Caco-2 (cell line): ENCODE measurements around the gene RRP8. TPM values are rescaled to one million over a fixed set of nuclear protein-coding genes. Genes with fewer than 3 reads are reported as not detected.

Source experiments
- BruUV-seq: library from RNA; stranded (reverse); fragments of 400-500 nt; replicated peaks from 2 replicates; lab custom pipeline; 2021; lab: Mats Ljungman, UMichigan
- CTCF ChIA-PET: fragments of 300-600 bp; sonication (Branson Sonifier 250); formaldehyde crosslinking; loops from one replicate; lab custom pipeline; 2022; ENCODE audit warnings: antibody characterized with exemption; lab: Charles Lee
- POLR2A ChIA-PET: fragments of 300-600 bp; sonication (Branson Sonifier 250); formaldehyde crosslinking; loops from one replicate; lab custom pipeline; 2022; ENCODE audit warnings: antibody characterized with exemption; lab: Charles Lee
- DNase-seq, 2 experiments: peaks; one replicate each; pipeline versions ENCODE4 v3.0.0 to v3.0.0-alpha.2; 2020 to 2022
- H3K27me3 ChIP-seq: replicated peaks from 2 replicates; pipeline ENCODE4 v1.6.0; 2011; ENCODE audit warnings: low read length; ENCODE audit not compliant: control insufficient read depth, insufficient read depth
- H3K36me3 ChIP-seq: 2 replicates; pipeline ENCODE4 v1.5.1; 2011; ENCODE audit warnings: low read length; ENCODE audit not compliant: control insufficient read depth, insufficient read depth
- H3K4me1 ChIP-seq: fragments of 250-450 bp; sonication (Bioruptor Pico); 2 replicates; pipeline ENCODE4 v1.5.1; 2020; ENCODE audit warnings: mild to moderate bottlenecking
- H3K4me3 ChIP-seq: 2 replicates; pipeline ENCODE4 v1.5.1; 2011; ENCODE audit warnings: low read depth, mild to moderate bottlenecking, control low read depth, low read length
- H3K9me3 ChIP-seq: fragments of 250-450 bp; sonication (Bioruptor Pico); 2 replicates; pipeline ENCODE4 v1.5.1; 2020; ENCODE audit warnings: mild to moderate bottlenecking, moderate library complexity
- H3K27ac Mint-ChIP-seq: one replicate; pipeline ENCODE4 v1.8.0; 2022; ENCODE audit warnings: mixed read lengths; ENCODE audit not compliant: unreplicated experiment
- H3K27me3 Mint-ChIP-seq: one replicate; pipeline ENCODE4 v1.8.0; 2022; ENCODE audit warnings: mixed read lengths; ENCODE audit not compliant: insufficient read depth, unreplicated experiment
- H3K36me3 Mint-ChIP-seq: one replicate; pipeline ENCODE4 v1.8.0; 2022; ENCODE audit warnings: mild to moderate bottlenecking, mixed read lengths; ENCODE audit not compliant: insufficient read depth, unreplicated experiment
- H3K4me1 Mint-ChIP-seq: one replicate; pipeline ENCODE4 v1.8.0; 2022; ENCODE audit warnings: low read depth, mixed read lengths; ENCODE audit not compliant: unreplicated experiment
- H3K4me3 Mint-ChIP-seq: one replicate; pipeline ENCODE4 v1.8.0; 2022; ENCODE audit warnings: mild to moderate bottlenecking, moderate library complexity, mixed read lengths; ENCODE audit not compliant: unreplicated experiment
- H3K9me3 Mint-ChIP-seq: one replicate; pipeline ENCODE4 v1.8.0; 2022; ENCODE audit warnings: mixed read lengths; ENCODE audit not compliant: unreplicated experiment
- CTCF ChIP-seq, 2 experiments: fragments of 200-600 bp in 1 of 2; IDR thresholded peaks; 1 replicate in 1 of 2; 2 replicates in 1 of 2; pipeline versions ENCODE4 v1.5.1 to v1.8.0; 2011 to 2022; ENCODE audit warnings: antibody characterized with exemption in 1 of 2, control low read depth in 1 of 2, inconsistent platforms in 1 of 2, low read depth in 1 of 2, low read length in 1 of 2, mild to moderate bottlenecking in 1 of 2, moderate library complexity in 1 of 2; ENCODE audit not compliant: insufficient read depth in 1 of 2, severe bottlenecking in 1 of 2, unreplicated experiment in 1 of 2
- intact Hi-C: fragments of 100-400 bp; cut with micrococcal nuclease; formaldehyde crosslinking; loops from one replicate; pipeline ENCODE4 v1.10.0; 2022; ENCODE audit not compliant: unreplicated experiment
- total RNA-seq: library from RNA; stranded (reverse); gene quantifications from 2 replicates; pipeline ENCODE4 v1.2.3, GENCODE V29; 2022

Gene RRP8
- total RNA-seq, 1 experiment from 2014 or later: 21.0 TPM

- Histone ChIP-seq H3K4me3 (no peak overlapping the region), H3K36me3 (no peaks in the 10 kb centered on the region), H3K9me3 (no peaks in the 10 kb centered on the region), H3K27me3 (no peaks in the 10 kb centered on the region), H3K4me1 (no peaks in the 10 kb centered on the region)
- intact Hi-C loops: no loop called here
- BruUV-seq: no TSS peak
- ChIA-PET CTCF (no interaction called here), POLR2A (no interaction called here)
- no peak for DNase-seq
- TF ChIP-seq CTCF (IDR thresholded peaks at IDR 0.05; ENCODE audit: insufficient read depth in 1 of 2, low read depth in 1 of 2, low read length in 1 of 2, severe bottlenecking in 1 of 2, unreplicated experiment in 1 of 2): no peak
- no peaks in the 10 kb centered on the region for H3K36me3 Mint-ChIP-seq
- H3K27ac Mint-ChIP-seq: no peak overlapping the region
- no peaks in the 10 kb centered on the region for H3K9me3 Mint-ChIP-seq
- no peaks in the 10 kb centered on the region for H3K4me1 Mint-ChIP-seq
- peaks cover 3% of the 10 kb centered on the region for H3K27me3 Mint-ChIP-seq
- no peak overlapping the region for H3K4me3 Mint-ChIP-seq
These were observed 56.2 kb downstream of the RRP8 start for GRCh38 chr11:6547177-6547576.

- Histone ChIP-seq H3K9me3 (no peaks in the 10 kb centered on the region), H3K27me3 (no peaks in the 10 kb centered on the region), H3K4me1 (no peaks in the 10 kb centered on the region), H3K4me3 (no peak overlapping the region), H3K36me3 (no peaks in the 10 kb centered on the region)
- H3K4me3 Mint-ChIP-seq: no peak overlapping the region
- CTCF ChIA-PET: no interaction called here
- BruUV-seq: no TSS peak
- TF ChIP-seq CTCF (IDR thresholded peaks at IDR 0.05; ENCODE audit: insufficient read depth in 1 of 2, low read depth in 1 of 2, low read length in 1 of 2, severe bottlenecking in 1 of 2, unreplicated experiment in 1 of 2): no peak
- no peak for DNase-seq
- no peaks in the 10 kb centered on the region for H3K36me3 Mint-ChIP-seq
- no peak overlapping the region for H3K27ac Mint-ChIP-seq
- peaks cover 3% of the 10 kb centered on the region for H3K27me3 Mint-ChIP-seq
- intact Hi-C loops: no loop called here
- POLR2A ChIA-PET: no interaction called here
- H3K4me1 Mint-ChIP-seq: no peaks in the 10 kb centered on the region
- H3K9me3 Mint-ChIP-seq: no peaks in the 10 kb centered on the region
These were observed 56.7 kb downstream of the RRP8 start for GRCh38 chr11:6546735-6547134.

- ChIA-PET POLR2A (no interaction called here), CTCF (no interaction called here)
- Histone ChIP-seq H3K36me3 (no peaks in the 10 kb centered on the region), H3K27me3 (no peaks in the 10 kb centered on the region), H3K4me1 (no peaks in the 10 kb centered on the region), H3K4me3 (no peak overlapping the region), H3K9me3 (no peaks in the 10 kb centered on the region)
- H3K9me3 Mint-ChIP-seq: no peaks in the 10 kb centered on the region
- H3K4me3 Mint-ChIP-seq: no peak overlapping the region
- no peaks in the 10 kb centered on the region for H3K4me1 Mint-ChIP-seq
- H3K27me3 Mint-ChIP-seq: peaks cover 6% of the 10 kb centered on the region
- intact Hi-C loops: no loop called here
- no peak for TF ChIP-seq CTCF (IDR thresholded peaks at IDR 0.05; ENCODE audit: insufficient read depth in 1 of 2, low read depth in 1 of 2, low read length in 1 of 2, severe bottlenecking in 1 of 2, unreplicated experiment in 1 of 2)
- BruUV-seq: no TSS peak
- no peaks in the 10 kb centered on the region for H3K36me3 Mint-ChIP-seq
- H3K27ac Mint-ChIP-seq: no peak overlapping the region
- no peak for DNase-seq
These were observed 57.4 kb downstream of the RRP8 start for GRCh38 chr11:6545917-6546605.

Other genes with a start within 250 kb of the RRP8 start
- gene SMPD1, start 213.1 kb downstream of the RRP8 start, total RNA-seq: 38.6 and 41.9 TPM in 2 replicates
- 37.8 and 39.0 TPM in 2 replicates for gene APBB1, start 184.5 kb downstream of the RRP8 start, total RNA-seq
- 10.7 and 10.9 TPM in 2 replicates for gene HPX, start 162.6 kb downstream of the RRP8 start, total RNA-seq
- 28.0 and 33.4 TPM in 2 replicates for gene TRIM3, start 129.7 kb downstream of the RRP8 start, total RNA-seq
- 94.6 and 100 TPM in 2 replicates for gene ARFIP2, start 122.3 kb downstream of the RRP8 start, total RNA-seq
- gene TIMM10B, start 122.1 kb downstream of the RRP8 start, total RNA-seq: 52.4 and 53.1 TPM in 2 replicates
- gene DNHD1, start 106.3 kb downstream of the RRP8 start, total RNA-seq: 5.7 and 6.7 TPM in 2 replicates
- gene ILK, start 158 bp upstream of the RRP8 start, total RNA-seq: 117 and 119 TPM in 2 replicates
- 142 and 143 TPM in 2 replicates for gene TAF10, start 8.6 kb upstream of the RRP8 start, total RNA-seq
- gene TPP1, start 15.8 kb upstream of the RRP8 start, total RNA-seq: 61.7 TPM in 2 replicates
- gene DCHS1, start 52.2 kb upstream of the RRP8 start, total RNA-seq: 1.7 and 2.0 TPM in 2 replicates
- 57.8 and 60.8 TPM in 2 replicates for gene MRPL17, start 79.7 kb upstream of the RRP8 start, total RNA-seq
- not detected in 2 replicates for gene OR2AG2, start 168.4 kb upstream of the RRP8 start, total RNA-seq
- not detected in 2 replicates for gene OR2AG1, start 179.4 kb upstream of the RRP8 start, total RNA-seq
- gene OR6A2, start 196.1 kb upstream of the RRP8 start, total RNA-seq: not detected in 2 replicates
- gene OR10A5, start 242.1 kb upstream of the RRP8 start, total RNA-seq: not detected in 2 replicates